K562 (cell line): Measurements from ENCODE around the gene TBCCD1. TPM values are rescaled to one million over a fixed set of nuclear protein-coding genes. Genes with fewer than 3 reads are reported as not detected.
A peak's percentile ranks its signal among the peaks of the same experiment; 100 is the strongest.

Source experiments
- MAFF ChIP-seq: IDR thresholded peaks from 2 replicates; pipeline ENCODE4 v1.6.1; 2012; ENCODE audit warnings: low read length, improper control_type of control experiment
- RB1 ChIP-seq: fragments of 450-650 bp; IDR thresholded peaks from 2 replicates; pipeline ENCODE4 v1.6.1; 2017; ENCODE audit warnings: low read depth, mild to moderate bottlenecking
- RNF219 ChIP-seq: fragments of 250-450 bp; sonication (Bioruptor Pico); IDR thresholded peaks from 2 replicates; pipeline ENCODE4 v1.5.0; 2022; ENCODE audit warnings: mild to moderate bottlenecking
- SMARCA5 ChIP-seq: fragments of 450-650 bp; IDR thresholded peaks from 2 replicates; pipeline ENCODE4 v1.6.1; 2016
- SRSF1 ChIP-seq: fragments of 200-400 bp; formaldehyde crosslinking; IDR thresholded peaks from 2 replicates; pipeline ENCODE4 v1.6.1; 2017; ENCODE audit warnings: mild to moderate bottlenecking, low read depth, low read length, moderate library complexity
- ZBTB9 ChIP-seq: fragments of 450-650 bp; formaldehyde crosslinking; IDR thresholded peaks from 2 replicates; pipeline ENCODE4 v1.4.0; 2020; ENCODE audit warnings: mild to moderate bottlenecking, moderate library complexity
- ZNF197 ChIP-seq: fragments of 200-800 bp; sonication (Bioruptor generic); IDR thresholded peaks from 2 replicates; pipeline ENCODE4 v1.6.1; 2016; ENCODE audit warnings: low read depth, missing genetic modification characterization, missing compliant biosample characterization
- ZNF431 ChIP-seq: sonication (generic); formaldehyde crosslinking; IDR thresholded peaks from 2 replicates; pipeline ENCODE4 v1.8.0; 2022; ENCODE audit warnings: mild to moderate bottlenecking, missing genetic modification reagents
- polyA plus RNA-seq, 8 experiments: library from polyadenylated mRNA; depleted of rRNA in 4 of 8; stranded (reverse) in 5 of 8; unstranded in 3 of 8; fragments of >200 nt; fragmentation: Nextera tagmentation in 2 of 8; fragmentation: Illumina TruSeq in 1 of 8; extraction: Ambion mirVana in 2 of 8; extraction: Trizol in 1 of 8; gene quantifications; 2 replicates each; pipeline versions ENCODE4 v1.2.1 to v1.2.3, GENCODE V29; 2011 to 2014; ENCODE audit warnings: inconsistent platforms in 1 of 8, missing spikeins in 1 of 8
- total RNA-seq, 7 experiments: library from RNA; depleted of rRNA in 6 of 7; stranded (reverse); fragments of >200 nt in 6 of 7; fragmentation: Illumina TruSeq in 2 of 7; extraction: Trizol in 2 of 7; gene quantifications; 2 replicates each; pipeline versions ENCODE4 v1.2.1 to v1.2.3, GENCODE V29; 2011 to 2021; ENCODE audit warnings: low replicate concordance in 1 of 7
- TF ChIP-seq, protein P1 (sequence below), 2 experiments: fragments of 450-650 bp in 1 of 2; sonication (generic) in 1 of 2; formaldehyde crosslinking in 1 of 2; IDR thresholded peaks; 2 replicates each; pipeline versions ENCODE4 v1.7.1 to v1.9.0; 2016 to 2022; ENCODE audit warnings: inconsistent platforms in 1 of 2, mild to moderate bottlenecking in 1 of 2, missing genetic modification reagents in 1 of 2

TBCCD1 gene
- total and polyA plus RNA-seq, 9 of the 15 experiments (the other 6 are each of a cell fraction or from before 2014, with no cell fraction given), result 17.7 to 31.1 (median 21.2) TPM

GRCh38 chr3:186549497-186549896, 17.6 kb downstream of the TBCCD1 start (continued):
- TF ChIP-seq, protein P1, sequence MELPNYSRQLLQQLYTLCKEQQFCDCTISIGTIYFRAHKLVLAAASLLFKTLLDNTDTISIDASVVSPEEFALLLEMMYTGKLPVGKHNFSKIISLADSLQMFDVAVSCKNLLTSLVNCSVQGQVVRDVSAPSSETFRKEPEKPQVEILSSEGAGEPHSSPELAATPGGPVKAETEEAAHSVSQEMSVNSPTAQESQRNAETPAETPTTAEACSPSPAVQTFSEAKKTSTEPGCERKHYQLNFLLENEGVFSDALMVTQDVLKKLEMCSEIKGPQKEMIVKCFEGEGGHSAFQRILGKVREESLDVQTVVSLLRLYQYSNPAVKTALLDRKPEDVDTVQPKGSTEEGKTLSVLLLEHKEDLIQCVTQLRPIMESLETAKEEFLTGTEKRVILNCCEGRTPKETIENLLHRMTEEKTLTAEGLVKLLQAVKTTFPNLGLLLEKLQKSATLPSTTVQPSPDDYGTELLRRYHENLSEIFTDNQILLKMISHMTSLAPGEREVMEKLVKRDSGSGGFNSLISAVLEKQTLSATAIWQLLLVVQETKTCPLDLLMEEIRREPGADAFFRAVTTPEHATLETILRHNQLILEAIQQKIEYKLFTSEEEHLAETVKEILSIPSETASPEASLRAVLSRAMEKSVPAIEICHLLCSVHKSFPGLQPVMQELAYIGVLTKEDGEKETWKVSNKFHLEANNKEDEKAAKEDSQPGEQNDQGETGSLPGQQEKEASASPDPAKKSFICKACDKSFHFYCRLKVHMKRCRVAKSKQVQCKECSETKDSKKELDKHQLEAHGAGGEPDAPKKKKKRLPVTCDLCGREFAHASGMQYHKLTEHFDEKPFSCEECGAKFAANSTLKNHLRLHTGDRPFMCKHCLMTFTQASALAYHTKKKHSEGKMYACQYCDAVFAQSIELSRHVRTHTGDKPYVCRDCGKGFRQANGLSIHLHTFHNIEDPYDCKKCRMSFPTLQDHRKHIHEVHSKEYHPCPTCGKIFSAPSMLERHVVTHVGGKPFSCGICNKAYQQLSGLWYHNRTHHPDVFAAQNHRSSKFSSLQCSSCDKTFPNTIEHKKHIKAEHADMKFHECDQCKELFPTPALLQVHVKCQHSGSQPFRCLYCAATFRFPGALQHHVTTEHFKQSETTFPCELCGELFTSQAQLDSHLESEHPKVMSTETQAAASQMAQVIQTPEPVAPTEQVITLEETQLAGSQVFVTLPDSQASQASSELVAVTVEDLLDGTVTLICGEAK (IDR thresholded peaks at IDR 0.05), result no peak
- TF ChIP-seq, protein P1 (CRISPR knock-in tag; IDR thresholded peaks at IDR 0.05), result no peak
- TF ChIP-seq RB1, result no peak
- no peak for TF ChIP-seq SMARCA5
- TF ChIP-seq RNF219 (CRISPR knock-in tag), result no peak
- no peak for TF ChIP-seq ZNF197 (CRISPR knock-in tag)
- TF ChIP-seq MAFF, result peak; percentile 88
- TF ChIP-seq SRSF1, result no peak
- no peak for TF ChIP-seq ZBTB9 (CRISPR knock-in tag)
- no peak for TF ChIP-seq ZNF431 (CRISPR knock-in tag)
